Right renal pelvis (tissue), 4 donors: ENCODE measurements around the gene NR1I3. TPM values are rescaled to one million over a fixed set of nuclear protein-coding genes. Genes with fewer than 3 reads are reported as not detected.

Source experiments
- DNase-seq, 4 donors: peaks; one replicate each; pipeline ENCODE4 v3.0.0-alpha.2; 2013; ENCODE audit warnings: low read depth in 4 of 4, low spot score in 3 of 4, missing footprints in 1 of 4
- polyA plus RNA-seq, 4 donors: library from polyadenylated mRNA; unstranded; fragments of 120-200 nt; gene quantifications; one replicate each; pipeline ENCODE4 v1.2.1, GENCODE V29; 2013; ENCODE audit not compliant: insufficient read length in 4 of 4

The NR1I3 gene
- polyA plus RNA-seq, 4 donors, result 2.0 to 4.3 (median 3.8) TPM

DNA sequence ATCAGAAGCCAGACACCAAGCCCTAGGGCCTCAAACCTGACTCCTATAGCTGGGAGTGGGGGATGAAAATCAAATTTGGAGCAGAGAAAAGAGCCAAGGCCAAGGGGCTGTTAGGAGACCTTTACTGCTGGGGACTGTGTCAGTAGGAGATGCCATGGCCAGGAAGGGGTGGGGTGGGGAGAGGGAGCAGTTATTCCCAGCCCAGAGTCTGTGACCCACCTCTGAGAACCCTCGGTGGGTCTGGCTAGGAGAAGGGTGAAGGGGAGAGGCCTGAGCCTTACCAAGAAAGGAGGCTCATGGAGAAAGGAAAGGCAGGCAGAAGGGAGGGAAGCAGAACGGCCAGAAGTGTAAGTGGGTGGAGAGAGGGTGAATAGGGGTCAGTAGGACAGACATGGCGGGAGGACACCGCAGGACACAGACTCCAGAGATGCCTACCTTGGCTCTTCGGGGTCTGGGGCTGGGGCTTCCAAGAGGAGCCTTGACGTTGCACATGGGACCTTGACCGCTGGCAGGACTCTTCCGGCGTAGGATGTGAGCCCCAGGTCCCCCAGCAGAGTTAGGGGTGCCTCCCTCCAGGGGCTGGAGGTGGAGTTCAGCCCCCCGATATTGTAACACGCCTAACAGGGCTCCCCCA lies 40.3 kb downstream of the NR1I3 start:
- no peak for DNase-seq

DNA sequence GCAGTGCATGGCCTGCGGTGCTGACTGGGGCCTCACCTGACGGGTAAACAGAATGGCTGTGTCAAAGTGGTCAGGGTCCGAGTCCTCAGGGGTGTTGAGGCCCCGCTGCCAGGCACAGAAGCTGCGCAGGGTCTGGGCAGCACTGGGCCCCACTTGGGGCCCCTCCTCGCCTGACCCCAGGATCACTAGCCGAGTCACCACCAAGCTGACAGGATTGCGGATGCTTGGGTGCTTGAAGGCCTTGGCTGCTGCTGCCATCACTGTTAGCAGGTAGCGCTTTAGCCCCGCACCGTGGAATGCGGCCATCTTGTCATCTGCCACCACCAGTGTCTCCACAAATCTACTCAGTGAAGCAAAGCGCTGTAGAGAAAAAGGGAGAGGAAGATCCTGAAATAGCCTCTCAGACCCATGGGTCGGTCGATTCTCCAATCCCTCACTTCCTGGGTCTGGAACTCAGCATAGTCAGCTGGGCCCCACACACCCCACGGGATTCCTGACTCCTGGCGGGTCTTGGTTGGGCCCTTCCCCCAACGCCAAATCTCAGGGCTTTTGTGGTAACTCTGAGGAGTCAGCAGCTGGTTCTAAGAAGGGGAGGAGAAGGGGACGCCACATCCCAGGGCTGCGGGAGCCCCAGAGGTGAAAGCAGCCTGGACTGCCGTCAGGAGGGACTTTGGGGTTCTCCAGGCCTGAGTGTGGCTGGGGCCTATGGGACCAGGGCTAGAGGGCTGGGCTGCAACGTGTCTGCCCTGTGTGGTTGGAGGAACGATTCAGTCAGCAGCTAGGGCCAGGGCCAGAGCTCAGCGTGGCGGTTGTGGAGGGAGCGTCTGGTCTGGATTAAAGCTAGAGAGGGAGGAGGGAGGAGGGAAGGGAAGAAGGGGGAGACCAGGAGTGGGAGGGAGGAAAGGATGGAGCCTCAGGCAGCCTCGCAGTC lies 41.2 kb downstream of the NR1I3 start:
- no peak for DNase-seq

DNA sequence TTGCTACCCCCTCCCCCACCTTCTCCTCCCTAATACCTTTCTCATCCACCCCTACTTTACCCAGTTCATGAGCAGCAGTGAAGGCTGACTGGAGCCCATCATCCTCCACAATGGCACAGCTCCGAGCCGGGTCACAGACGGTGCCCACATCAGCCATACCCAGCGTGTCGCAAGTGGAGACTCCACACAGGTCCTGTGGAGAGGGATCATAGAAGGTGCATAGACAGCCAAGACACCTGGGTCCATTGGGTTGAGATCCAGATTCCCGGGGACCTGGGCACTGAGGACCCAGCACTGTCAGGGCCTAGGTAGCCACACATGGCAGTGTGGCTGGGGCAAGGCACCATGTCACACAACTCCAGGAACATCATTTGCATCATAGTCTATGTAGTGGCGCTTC lies 41.9 kb downstream of the NR1I3 start:
- no peak for DNase-seq

DNA sequence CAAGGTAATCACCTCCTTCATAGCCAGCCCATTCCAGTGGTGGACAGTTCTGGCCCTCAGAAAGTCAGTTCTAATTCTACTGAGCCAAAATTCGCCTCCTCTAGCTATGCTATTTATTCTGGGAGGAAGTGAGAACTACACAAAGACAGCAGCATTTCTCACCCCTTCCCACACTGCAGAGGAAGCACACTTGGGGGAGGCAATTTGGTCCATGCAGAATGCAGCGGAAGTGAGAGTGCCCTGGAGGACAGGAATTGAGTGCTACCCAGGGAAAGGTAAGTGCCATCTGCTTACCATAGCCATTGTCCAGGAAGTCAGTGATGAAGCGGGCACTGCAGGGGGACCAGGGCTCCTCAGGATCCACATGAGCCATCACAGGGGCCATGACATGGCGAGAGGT lies 42.8 kb downstream of the NR1I3 start:
- no peak for DNase-seq

DNA sequence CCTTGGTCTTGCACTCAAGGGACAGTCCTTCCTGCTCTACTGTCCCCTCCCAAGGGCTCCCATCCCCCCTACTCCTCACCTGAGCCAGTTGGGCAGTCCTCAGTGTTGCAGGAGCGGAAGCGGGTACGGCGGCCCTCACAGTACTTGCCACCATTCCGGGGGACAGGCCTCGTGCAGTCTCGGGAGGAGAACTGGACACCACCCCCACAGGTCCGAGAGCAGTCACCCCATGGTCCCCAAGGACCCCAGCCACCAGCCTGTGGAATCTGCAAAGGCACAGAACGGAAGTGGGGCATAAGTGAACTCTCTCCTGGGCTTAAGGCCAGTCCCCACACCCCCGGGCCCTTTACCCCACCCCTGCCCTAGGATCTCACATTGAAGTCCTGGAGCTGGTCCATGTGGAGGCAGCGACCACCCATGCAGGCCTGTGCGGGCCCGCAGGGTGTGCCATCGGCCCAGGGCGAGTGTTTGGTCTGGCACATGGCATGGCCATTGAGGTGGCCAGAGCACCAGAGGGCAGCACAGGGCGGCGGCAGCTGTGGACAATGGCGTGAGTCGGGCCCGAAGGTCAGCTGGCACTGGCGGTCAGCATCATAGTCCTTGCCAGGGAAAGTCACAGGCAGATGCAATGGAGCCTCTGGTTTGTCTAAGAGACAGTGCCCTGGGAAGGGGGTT lies 44.3 kb downstream of the NR1I3 start:
- DNase-seq, result no peak

DNA sequence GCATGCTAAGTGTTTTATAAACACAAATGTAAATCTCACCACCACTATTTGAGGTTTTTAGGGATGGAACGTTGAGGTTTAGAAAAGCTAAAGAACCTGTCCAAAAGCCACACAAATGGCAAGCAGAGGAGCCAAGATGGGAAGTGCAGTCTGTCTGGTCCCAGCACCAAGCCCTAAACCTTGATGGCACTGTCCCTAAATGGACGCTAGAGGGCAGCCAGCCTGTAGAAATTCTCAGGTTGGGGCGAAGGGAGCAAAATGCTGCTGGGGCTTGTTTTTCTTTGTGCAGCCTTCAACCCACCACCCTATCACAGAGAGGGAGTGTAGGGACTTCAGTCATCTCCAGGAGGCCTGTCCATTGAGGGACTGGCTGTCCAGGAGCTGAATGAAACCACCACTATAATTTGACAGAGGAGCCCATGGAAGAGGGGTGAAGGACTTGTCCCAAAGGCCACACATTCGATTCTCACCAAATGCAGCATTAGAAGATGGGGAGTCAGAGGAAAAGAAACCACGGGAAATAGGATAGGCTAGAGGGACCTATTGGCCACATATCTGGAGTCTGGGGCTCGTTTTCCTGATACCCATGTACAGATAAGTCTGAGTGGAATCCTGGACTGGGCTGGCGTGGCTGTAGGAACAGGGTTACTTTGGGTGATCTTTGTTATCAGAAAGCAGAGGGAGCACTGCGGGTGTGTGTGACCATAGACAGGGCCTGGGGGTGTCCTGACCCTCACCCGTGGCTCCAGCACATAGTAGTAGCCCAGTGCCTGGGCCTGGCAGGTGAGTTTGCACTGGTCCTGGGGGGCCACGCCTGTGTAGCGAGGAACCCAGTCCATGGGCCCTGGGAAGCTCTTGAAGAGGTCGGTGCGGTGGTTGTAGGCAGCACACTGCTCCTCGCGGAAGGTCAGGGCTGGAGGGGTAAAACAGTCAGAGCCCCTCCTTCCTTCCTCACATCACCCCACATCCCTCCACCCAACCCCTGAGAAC lies 45.2 kb downstream of the NR1I3 start:
- no peak for DNase-seq

DNA sequence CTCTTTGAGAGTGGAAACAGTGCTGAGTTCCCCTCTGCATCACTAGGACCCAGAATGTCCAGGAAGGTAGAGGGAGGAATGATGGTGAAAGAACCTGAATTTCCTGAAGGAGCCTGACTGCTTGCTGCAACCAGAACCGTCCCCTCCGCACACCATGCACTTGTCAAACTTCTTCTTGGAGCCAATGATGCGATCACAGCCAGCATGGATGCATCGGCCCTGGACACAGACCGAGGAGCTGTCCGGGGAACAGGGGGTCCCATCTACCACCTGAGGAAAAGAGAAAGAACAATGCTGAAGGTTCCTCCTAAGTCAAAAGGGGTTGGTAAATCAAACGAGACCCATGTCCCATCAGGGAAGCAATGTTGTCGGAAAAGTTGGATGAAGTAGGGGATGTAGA lies 46.0 kb downstream of the NR1I3 start:
- DNase-seq, result no peak

DNA sequence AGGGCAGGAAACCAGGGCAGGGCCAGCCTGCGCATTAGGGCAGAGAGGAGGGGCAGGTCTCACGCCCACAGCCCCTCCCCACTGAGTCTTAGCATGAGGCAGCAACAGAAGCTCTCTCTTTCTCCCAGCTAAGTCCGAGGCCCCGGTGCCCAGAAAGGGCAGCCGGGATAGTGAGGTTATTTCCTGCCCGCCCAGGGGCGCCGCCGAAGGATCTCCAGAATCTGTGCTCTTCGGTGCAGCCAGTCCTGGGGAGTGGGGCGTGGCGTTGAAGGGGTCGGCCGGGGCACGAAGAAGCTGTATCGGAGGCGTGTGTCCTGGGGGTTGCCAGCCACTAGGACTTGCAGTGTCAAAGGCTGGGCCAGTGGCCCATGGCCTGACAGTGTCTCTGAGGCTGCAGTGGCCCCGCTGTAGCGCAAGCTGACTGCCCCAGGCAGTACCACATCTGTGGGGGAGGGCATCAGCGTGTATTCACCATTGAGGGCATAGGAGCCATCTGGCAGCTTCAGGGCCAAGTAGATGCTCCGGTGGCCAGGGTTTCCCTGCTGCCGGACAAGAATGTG lies 47.0 kb downstream of the NR1I3 start:
- no peak for DNase-seq

DNA sequence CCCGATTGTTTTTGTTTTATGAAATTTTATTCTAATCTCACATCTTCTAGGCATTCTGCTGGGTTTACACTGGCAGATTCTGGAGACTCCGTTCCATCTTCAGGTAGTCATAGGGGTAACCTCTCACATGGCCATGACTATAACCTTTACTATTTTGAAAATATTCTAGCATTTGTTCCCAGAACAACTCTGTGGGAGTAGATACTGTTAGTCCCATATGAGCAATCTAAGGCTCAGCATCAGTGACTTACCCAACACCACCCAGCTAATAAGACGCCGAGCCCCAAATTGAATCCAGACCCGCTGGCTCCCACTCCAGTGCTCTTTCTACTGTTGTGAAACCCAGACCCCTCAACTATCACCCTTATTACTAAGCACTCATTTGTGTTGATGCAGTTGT lies 49.0 kb downstream of the NR1I3 start:
- DNase-seq, result no peak

DNA sequence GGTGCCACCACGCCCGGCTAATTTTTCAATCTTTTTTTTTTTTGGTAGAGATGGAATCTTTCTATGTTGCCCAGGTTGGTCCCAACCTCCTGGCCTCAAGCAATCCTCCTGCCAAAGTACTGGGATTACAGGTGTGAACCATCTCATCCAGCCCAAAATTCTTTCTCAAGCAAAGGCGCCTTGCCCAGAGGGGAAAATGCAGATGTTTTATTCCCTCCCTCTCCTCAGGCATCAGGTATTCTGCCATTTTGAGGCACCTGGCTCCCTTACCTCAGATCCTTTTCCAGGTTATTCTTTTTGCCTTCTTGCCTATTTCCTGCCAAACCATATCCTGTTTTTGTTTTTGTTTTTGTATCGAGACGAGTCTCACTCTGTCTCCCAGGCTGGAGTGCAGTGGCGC lies 49.6 kb downstream of the NR1I3 start:
- DNase-seq, result no peak

DNA sequence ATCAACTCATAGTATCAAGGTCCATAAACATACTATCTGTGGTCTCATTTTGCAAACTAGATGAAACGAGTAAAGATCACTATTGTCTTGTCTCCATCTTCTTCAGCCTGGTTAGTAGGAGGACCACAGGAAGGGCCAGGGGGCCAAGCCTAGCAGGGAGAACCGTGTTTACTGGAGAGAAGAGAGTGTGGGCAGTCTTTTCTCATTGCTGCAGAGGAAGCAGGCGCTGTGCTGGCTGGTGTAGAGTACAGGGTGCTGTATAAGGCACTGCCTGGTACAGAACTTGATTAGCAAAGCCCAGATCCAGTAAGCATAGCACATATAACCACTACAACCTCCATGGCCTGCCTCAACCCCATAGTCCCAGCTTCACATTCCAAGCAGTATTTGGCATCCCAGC lies 50.7 kb downstream of the NR1I3 start:
- no peak for DNase-seq

DNA sequence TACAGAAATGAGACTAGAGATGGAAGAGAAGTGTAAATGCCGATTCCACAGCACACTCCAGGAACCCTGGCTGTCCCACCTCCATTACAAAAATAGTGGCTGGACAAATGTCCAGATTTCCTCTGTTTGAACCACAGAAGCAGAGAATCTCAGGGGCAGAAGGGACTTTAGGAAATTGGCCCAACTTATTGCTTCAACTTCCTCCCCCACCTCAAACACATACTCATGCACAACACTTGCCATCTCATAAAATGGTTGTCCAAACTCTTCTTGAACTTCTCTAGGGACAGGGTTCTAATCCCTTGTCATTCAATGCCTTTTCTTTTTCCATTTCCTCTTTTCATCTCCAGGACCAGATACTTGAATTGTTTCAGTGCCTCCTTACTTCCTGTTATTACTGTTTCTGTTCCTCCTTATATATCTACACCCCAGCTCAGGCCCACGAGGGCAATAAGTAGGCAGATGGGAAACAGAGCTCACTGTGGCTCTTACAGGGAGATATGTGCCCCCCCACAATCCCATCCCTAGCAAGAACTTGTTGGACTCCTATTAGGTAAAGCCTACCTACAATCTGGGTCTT lies 52.2 kb downstream of the NR1I3 start:
- no peak for DNase-seq

DNA sequence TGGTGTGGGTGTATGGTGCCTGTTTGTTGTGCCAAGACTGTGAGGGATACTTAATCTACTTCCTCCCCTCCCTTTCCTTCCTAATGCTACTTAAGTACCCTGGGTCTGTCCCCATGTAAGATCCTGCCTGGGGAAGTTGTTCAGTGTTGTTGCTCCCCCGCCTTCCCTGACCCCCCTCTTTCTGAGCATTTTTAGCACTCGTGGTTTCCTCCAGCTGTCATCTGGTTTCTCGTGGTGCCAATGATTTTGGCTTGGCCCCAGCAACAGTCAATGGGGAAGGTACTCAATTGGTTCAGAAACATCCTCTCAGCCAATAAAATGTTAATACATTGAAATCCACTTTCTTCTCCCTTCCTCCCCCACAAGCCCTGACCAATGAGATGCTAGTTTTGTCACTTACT lies 52.7 kb downstream of the NR1I3 start:
- DNase-seq, result no peak

DNA sequence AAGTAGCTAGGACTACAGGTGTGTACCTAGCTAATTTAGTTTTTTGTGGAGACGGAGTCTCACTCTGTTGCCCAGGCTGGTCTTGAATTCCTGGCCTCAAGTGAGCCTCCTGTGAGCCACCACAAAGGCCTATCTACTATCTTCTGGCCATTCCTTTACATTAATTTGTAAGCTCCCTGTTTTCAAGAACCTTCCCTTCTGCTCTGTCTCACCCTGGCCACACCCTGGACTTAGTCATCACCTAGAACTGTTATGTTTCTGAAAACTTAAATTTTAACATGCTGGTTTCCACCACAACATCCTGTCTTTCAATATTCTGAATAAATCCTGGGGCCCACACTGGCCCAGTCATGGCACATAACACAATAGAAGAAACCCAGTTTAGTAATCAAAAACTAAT lies 55.8 kb downstream of the NR1I3 start:
- DNase-seq, result no peak

DNA sequence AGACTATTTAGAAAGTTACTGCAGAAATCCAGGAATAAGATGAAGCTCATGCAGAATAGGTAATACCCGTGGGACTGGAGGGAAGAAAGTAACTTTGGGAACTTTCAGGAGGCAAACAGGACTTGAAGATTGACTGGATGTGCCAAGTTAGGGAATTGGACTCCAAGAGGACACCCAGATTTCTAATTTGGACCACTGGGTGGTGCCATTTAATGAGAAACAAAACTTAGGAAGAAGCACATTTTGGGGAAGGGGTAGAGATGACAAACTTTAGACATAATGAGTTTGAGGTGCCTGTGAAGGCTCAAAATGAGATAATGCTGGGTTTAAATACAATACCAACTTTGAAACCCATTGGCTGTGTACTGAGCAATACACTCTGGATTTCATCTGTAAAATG lies 57.4 kb downstream of the NR1I3 start:
- DNase-seq, result no peak

DNA sequence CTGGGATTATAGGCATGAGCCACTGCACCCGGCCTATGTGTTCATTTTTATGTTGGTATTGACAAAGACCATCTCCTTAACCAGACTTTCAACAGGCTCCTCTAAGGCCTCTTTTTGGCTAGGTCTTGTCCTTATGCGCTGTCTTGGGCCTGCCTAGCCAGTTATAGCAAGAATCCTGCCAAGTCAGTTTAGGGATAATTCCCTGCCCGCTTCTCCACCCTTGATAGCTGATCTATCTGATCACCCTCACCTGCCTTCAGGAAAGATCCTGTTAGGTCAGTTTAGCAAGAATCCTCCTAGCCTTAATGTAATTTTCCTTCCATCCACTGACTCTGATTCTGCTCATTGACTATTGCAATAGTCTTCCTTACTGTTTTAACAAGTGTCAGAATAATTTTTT lies 58.3 kb downstream of the NR1I3 start:
- no peak for DNase-seq
